Islet of Langerhans (tissue), 1 donor: ENCODE data around the gene LARGE1.
"Not testable (repeated sequence)": the region's sequence is repeated elsewhere in the genome, so short reads cannot be mapped to it uniquely, and the experiment has no call there.

Experiments used
- FAIRE-seq: peaks from one replicate; lab custom pipeline; 2011; peaks lifted over from hg19 to GRCh38; lab: Jason Lieb, UNC

LARGE1 gene

GRCh38 chr22:33415401-33415800 lies 504.9 kb downstream of the LARGE1 start:
- FAIRE-seq, result no peak

DNA sequence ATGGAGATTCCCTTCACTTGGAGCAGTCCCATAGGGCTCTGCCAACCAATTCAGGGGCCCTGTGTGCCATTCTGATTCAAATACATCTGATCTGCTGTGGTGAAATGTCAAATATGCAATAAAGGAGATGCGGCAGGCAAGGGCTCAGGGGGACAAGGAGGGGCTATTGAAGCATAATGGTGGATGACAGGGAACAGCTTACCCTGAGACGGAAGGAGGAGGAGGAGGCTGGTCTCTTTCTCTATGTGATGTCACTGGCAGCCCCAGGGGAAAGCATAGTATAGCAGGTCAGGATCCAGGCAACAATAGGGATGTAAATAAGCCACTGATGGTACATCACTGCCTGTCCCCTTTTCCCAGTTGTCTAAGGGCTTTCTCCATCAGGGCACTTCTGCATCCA lies 511.2 kb downstream of the LARGE1 start:
- no peak for FAIRE-seq

DNA sequence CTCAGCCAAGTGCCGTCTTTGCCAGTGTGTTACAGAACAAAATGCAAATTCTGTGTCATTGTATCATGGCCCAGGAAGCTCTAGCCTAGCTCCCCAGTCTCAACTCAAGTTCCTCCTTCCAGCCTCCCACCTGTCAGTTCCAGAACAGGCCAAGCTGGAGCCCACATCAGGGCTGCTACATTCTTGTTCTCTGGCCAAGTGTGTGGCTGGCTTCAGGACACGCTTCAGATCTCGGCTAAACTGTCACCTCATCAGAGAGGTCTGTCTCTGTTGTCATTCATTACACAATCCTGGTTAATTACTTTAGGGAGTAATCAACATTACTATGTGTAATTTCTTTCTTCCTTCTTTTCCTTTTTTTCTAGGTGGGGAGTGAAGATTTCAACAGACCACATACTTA lies 515.1 kb downstream of the LARGE1 start:
- no peak for FAIRE-seq

- FAIRE-seq, result no peak
Observed at GRCh38 chr22:33404723-33405122, 515.6 kb downstream of the LARGE1 start.

DNA sequence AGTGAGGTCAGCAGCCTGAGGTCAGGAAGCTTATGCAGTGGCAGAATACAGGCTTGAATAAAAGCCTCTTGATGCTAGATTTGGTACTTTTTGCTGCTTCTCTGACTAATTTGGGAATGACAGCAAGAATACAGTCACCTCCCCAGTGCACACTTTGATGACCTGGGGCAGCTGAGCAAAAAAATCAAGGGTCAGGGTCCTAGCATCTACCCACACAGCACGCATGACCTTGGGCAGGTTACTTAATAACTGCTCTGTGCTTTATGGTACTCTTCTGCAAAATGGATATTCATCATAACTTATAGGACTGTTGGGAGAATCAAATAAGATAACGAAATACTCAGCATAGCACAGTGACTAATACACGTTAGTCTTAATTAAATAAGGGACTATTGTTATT lies 518.0 kb downstream of the LARGE1 start:
- FAIRE-seq, result no peak

GRCh38 chr22:33401291-33401690 lies 519.0 kb downstream of the LARGE1 start:
- FAIRE-seq, result no peak

GRCh38 chr22:33400891-33401290 lies 519.4 kb downstream of the LARGE1 start:
- no peak for FAIRE-seq

- FAIRE-seq, result no peak
Observed at GRCh38 chr22:33400061-33400840, 520.0 kb downstream of the LARGE1 start.

DNA sequence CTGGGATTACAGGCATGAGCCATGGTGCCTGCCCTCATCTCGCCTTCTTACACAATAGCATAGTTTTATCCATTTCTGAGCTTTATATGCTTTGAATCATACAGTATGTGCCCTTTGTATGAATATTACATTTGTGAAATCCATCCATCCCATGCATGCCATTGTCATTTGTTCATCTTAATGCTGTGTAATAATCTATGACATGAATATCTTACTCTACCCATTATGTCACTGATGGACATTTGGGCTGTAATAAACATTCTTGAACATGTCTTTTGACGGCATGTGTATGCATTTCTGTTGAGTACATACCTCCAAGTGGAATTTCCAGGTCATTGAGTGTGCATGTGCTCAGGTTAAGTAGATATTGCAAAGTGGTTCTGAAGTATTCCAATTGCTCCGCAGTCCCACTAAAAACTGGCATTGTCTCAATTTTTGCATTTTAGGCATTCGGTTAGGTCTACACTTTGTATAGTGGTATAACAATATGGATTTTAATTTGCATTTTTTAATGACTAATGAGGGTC lies 522.8 kb downstream of the LARGE1 start:
- FAIRE-seq, result no peak

DNA sequence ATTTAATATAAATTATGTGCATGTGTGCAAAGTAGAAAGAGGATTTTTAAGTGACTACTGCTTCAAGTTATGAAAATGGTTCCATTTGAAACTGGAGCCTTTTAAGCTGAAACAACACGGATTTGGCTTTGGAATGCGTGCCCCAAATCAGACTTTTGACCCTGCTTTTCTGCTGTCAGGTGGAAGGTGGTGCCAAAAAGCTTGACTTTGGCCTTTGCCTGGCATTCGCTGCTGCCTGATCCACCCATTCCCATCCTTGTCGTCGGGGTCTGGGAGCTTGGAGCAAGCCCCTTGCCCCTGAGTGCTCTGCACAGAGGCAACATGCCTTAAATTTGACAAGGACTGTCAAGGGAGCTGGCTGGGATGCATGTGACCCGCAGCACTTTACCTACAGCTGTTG lies 526.8 kb downstream of the LARGE1 start:
- no peak for FAIRE-seq

GRCh38 chr22:33391298-33391697 lies 529.0 kb downstream of the LARGE1 start:
- FAIRE-seq, result no peak

DNA sequence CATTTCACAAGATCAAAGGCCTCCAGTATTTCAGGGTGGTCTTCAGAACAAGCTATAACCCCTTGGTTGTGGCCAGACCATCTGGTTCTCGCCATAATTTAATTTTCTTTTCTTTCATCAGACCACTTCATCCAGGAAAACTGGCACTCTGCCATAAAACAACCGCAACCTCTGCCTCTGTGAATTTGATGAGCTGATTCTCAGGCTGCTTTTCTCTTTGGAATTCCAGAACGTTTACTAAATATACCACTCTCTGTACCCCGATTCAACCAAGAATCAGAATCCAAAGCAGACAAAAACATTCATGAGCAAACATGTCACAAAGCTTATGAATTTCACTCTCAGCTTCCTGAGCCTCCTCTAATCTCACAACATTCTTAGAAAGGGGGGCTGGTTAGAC lies 530.3 kb downstream of the LARGE1 start:
- no peak for FAIRE-seq

DNA sequence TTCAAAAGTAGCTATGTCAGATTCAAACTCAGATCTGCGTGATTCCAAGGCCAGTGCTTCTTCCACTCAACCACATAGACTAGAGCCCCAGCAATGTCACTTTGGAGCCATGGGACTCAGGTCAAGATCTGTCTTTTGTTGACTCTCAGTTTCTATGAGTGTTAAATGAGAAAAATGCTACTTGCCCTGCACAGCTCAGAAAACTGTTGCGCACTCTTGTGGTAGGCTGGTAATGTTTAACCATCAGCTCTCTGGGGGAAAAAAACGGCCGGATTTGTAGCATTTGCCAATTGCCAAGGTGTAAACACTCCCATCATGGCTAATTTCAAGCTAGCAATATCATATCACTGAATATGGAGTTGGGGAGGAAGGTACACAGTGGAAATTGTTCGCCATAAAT lies 534.0 kb downstream of the LARGE1 start:
- no peak for FAIRE-seq

DNA sequence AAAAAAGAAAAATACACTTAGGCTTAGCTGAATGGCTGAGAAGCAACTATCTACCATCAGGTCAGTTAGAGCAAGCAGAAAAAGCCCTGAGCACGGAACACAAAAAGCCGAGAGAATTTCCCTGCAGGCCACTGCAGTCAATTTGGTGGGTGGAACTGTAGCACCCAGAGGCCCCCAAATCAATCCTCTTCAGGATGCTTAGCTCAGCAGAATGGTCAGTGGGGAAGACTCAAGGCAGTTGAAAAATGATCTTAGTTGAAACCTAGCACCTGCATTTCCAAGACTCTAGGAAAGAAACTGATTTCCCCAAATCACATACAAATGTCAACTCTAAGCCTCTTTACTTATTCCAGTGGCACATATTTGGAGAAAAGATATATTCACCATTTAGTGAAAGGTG lies 534.7 kb downstream of the LARGE1 start:
- no peak for FAIRE-seq

- no peak for FAIRE-seq
Observed at GRCh38 chr22:33382436-33382835, 537.8 kb downstream of the LARGE1 start.

- no peak for FAIRE-seq
Observed at GRCh38 chr22:33381531-33382406, 538.5 kb downstream of the LARGE1 start.

- no peak for FAIRE-seq
Observed at GRCh38 chr22:33380789-33381530, 539.3 kb downstream of the LARGE1 start.

DNA sequence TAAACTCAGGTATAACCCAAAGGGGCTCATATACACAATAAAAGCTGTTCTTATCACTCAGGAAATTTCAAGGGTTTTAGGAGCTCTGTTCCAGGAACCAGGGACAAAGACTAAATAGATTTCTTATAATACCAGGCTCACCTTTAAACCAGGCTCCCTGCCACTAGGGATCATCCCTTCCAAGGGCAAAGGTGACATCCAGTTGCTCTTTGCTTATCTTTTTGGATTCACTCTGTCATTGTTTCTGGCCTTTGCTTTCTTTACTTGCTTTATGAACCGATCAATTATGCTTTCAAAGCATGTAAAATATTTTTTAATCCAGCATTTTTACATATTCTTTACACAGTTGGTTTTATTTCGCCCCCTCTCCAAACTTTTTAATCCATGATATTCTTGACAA lies 540.4 kb downstream of the LARGE1 start:
- FAIRE-seq, result no peak

DNA sequence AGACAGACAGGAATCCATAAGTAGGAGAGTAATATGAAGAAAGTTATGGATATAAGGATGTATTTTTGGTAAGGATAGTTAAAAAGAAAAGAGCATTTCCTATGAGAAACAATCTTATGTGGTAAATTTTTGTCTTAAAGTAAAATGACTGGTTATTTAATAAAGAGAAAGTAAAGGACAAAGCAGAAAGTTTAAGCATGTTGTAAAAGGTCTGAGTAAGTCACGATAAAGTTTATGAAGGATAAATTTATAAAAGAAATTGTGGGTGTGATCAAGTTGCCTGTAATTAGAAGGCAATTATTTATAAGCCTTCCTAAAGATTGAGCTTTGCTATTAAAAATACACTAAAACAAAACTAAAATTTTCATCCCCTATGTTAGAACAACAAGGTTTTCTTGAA lies 547.4 kb downstream of the LARGE1 start:
- FAIRE-seq, result no peak

GRCh38 chr22:33363256-33363655 lies 557.0 kb downstream of the LARGE1 start:
- FAIRE-seq, result not testable (repeated sequence)

GRCh38 chr22:33362702-33363101 lies 557.6 kb downstream of the LARGE1 start:
- no peak for FAIRE-seq

DNA sequence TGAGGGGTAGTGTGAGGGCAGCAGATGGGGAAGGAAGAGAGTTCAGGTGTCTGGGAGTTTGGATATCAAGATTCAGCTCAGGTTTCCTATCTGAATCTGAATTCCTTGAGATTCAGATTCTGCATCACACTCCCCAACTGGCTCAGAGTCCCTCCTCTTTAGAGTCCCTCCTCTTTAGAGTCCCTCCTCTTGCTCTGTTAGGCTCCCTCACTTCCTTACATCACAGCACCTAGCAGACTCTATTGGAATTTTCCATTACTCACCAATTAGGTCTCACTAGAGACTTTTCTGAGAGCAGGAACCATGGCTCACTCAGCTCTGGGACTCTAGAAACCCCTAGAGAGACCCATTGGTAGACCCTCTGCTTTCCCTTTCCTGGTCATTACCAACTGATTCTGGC lies 558.7 kb downstream of the LARGE1 start:
- no peak for FAIRE-seq

GRCh38 chr22:33357981-33358399 lies 562.3 kb downstream of the LARGE1 start:
- no peak for FAIRE-seq
